ENCODE measurements around the gene ADAMTS10.

- TF ChIP-seq CTCF (IDR thresholded peaks at IDR 0.05 in 2 of 3, conservative IDR thresholded peaks at IDR 0.05 in 1 of 3; ENCODE audit: control insufficient read depth in 2 of 3, extremely low read depth in 1 of 3, insufficient read depth in 1 of 3, low read depth in 3 of 3, low read length in 3 of 3): no peak
- no peak for TF ChIP-seq MAX (IDR thresholded peaks at IDR 0.05; ENCODE audit: low read depth, low read length)
- TF ChIP-seq KAT2A (conservative IDR thresholded peaks at IDR 0.05; ENCODE audit: control insufficient read depth, low read depth, low read length): no peak
- TF ChIP-seq RELB (IDR thresholded peaks at IDR 0.05; ENCODE audit: low read depth): no peak
- TF ChIP-seq EZH2 (IDR thresholded peaks at IDR 0.05; ENCODE audit: borderline replicate concordance, control insufficient read depth, low read depth, low read length): no peak
- no peak for TF ChIP-seq POLR2AphosphoS2 (IDR thresholded peaks at IDR 0.05; ENCODE audit: low read depth, low read length)
- no peak for TF ChIP-seq DPF2 (IDR thresholded peaks at IDR 0.05)
- TF ChIP-seq TAF1 (IDR thresholded peaks at IDR 0.05; ENCODE audit: borderline replicate concordance, low read depth, low read length): no peak
- no peak for TF ChIP-seq TCF7 (IDR thresholded peaks at IDR 0.05; ENCODE audit: borderline replicate concordance)
- no peak for TF ChIP-seq SUZ12 (IDR thresholded peaks at IDR 0.05; ENCODE audit: unreplicated experiment)
Observed at GRCh38 chr19:8601796-8602195, 8.7 kb downstream of the ADAMTS10 start.
